Upper lobe of left lung (tissue), 4 donors: ENCODE measurements around the gene HCCS.

Experiments used
- CTCF ChIP-seq, 6 experiments: fragments of 450-650 bp in 4 of 6; fragments of 200-600 bp in 2 of 6; sonication (generic) in 2 of 6; IDR thresholded peaks; one replicate each; pipeline ENCODE4 v1.5.1; 2016 to 2019; ENCODE audit warnings: antibody characterized with exemption in 6 of 6
- EP300 ChIP-seq, 4 donors: sonication (generic); formaldehyde crosslinking; IDR thresholded peaks; one replicate each; pipeline ENCODE4 v1.5.1; 2017; ENCODE audit warnings: antibody characterized with exemption in 4 of 4, control low read depth in 2 of 4
- POLR2A ChIP-seq, 4 donors: fragments of 450-650 bp; IDR thresholded peaks; one replicate each; pipeline ENCODE4 v1.5.1; 2016 to 2017; ENCODE audit warnings: antibody characterized with exemption in 4 of 4, mild to moderate bottlenecking in 2 of 4
- POLR2AphosphoS5 ChIP-seq, 2 donors: sonication (generic); formaldehyde crosslinking; IDR thresholded peaks; one replicate each; pipeline ENCODE4 v1.5.1; 2017; ENCODE audit warnings: antibody characterized with exemption in 2 of 2

GRCh38 chrX:11171956-11172355, 60.8 kb downstream of the HCCS start:
- TF ChIP-seq POLR2A (IDR thresholded peaks at IDR 0.05) (no peak), CTCF (IDR thresholded peaks at IDR 0.05) (no peak), POLR2AphosphoS5 (IDR thresholded peaks at IDR 0.05) (no peak), EP300 (IDR thresholded peaks at IDR 0.05) (no peak)
